GM12874 (cell line): ENCODE data around the gene TBC1D7.

Source experiments
- CTCF ChIP-seq: IDR thresholded peaks from 2 replicates; pipeline ENCODE4 v1.5.1; 2011; ENCODE audit warnings: low read depth, mild to moderate bottlenecking, control low read depth, low read length, moderate library complexity; ENCODE audit not compliant: insufficient read depth

TBC1D7 gene

GRCh38 chr6:13303668-13304017, 24.7 kb downstream of the TBC1D7 start:
- TF ChIP-seq CTCF = no peak

DNA sequence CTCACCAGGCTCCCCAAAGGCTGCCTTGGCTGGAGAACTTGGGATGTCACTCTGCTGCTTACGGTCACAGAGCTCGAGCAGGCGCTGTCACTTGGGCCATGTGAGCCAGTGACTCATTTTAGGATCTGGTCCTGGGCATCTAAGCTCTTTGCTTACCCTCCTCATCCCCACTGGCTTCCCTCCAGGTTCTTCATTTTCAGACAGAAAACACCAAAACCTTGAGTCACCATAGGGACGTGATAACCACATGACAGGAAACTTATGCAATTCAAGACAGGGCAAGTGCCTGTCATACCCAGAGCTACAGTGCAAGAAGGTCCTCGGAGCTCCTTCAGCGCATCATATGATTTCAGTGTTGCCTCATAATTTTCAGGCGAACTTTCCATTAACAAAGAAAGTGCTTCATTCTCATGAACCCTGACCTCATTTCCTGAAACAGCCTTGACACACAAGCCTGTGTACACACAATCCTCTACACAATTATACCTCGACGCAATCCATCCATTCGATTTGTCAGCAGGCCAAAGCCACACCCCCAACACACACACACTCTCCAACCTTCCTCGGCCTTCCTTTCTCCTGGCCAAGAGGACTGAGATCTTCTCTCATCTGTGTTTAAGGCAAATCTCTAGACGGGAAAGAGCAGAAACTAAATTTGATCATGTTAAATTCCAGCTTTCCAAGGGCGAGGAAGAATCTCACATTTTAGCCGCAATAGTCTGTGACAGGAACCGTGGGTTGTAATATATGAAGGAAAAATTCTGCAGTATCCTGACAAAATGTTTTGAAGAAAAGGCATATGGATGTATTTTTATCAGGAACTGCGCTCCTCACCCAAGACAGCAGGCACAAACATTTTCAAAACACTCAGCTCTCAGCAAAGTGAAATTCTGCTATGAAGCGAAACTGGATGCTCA, 25.3 kb downstream of the TBC1D7 start:
- no peak for TF ChIP-seq CTCF

GRCh38 chr6:13302291-13302690, 26.0 kb downstream of the TBC1D7 start:
- no peak for TF ChIP-seq CTCF

GRCh38 chr6:13300643-13301590, 27.4 kb downstream of the TBC1D7 start:
- no peak for TF ChIP-seq CTCF

DNA sequence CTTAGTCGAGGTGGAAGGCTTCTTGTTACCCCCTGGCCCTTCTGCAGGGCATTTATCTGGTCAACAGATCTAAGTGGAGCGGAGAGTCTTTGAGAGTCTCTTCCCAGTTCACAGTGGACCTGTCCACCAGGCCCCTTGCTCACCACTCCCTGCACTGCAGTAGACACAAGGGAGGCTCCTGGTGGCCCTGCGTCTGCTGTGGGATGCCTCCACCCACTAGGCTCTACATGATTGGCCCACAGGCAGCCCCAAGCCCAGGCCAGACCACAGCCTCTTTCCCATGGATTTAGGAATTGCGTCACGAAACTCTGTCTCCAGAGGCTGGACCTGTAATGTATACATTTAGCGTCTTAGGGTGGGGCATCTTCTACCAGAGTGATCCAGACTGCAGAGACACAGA, 28.4 kb downstream of the TBC1D7 start:
- no peak for TF ChIP-seq CTCF

DNA sequence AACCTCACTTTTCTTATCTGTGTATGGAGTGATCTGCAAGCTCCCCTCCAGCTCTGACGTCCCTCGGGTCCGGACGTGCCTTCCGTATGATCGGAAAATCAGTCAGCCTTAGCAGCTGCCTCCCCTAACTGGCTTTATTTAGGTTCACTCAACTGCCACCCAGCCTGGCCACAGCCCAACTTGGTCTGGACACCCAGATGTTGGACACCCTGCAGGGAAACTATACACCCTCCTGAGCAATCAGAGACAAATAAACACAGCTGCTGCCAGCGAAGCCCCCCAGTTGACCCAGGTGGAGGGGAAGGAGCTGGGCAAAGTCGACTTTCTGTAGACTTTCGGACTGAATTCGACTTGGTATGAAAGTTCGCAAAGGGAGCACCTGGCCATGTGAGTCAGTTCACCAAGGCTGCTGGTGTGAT, 28.9 kb downstream of the TBC1D7 start:
- no peak for TF ChIP-seq CTCF

GRCh38 chr6:13298446-13298845, 29.9 kb downstream of the TBC1D7 start:
- TF ChIP-seq CTCF = no peak
